Muscle of back (tissue), 11 donors: ENCODE measurements around the gene ZFR. TPM values are rescaled to one million over a fixed set of nuclear protein-coding genes. Genes with fewer than 3 reads are reported as not detected.
A peak's percentile ranks its signal among the peaks of the same experiment; 100 is the strongest.
"Not testable (repeated sequence)": the region's sequence is repeated elsewhere in the genome, so short reads cannot be mapped to it uniquely, and the experiment has no call there.

ENCODE experiments used
- DNase-seq, 3 donors: peaks; one replicate each; pipeline versions ENCODE4 v3.0.0 to v3.0.0-alpha.2; 2013
- polyA plus RNA-seq, 10 donors: library from polyadenylated mRNA; unstranded; fragments of 120-200 nt; gene quantifications; one replicate each; pipeline ENCODE4 v1.2.1, GENCODE V29; 2013; ENCODE audit not compliant: insufficient read length in 10 of 10

ZFR gene
- polyA plus RNA-seq, 10 donors, result 66.2 to 95.1 (median 80.9) TPM

- DNase-seq, result peak; percentile 56 to 73 (median 70)
Measured at GRCh38 chr5:32419791-32420190, 24.7 kb downstream of the ZFR start.

GRCh38 chr5:32413466-32414263 is 30.9 kb downstream of the ZFR start:
- DNase-seq, result no peak

- DNase-seq, result no peak
Measured at GRCh38 chr5:32410630-32411029, 33.9 kb downstream of the ZFR start.

- DNase-seq, result no peak
Measured at GRCh38 chr5:32406650-32407049, 37.9 kb downstream of the ZFR start.

GRCh38 chr5:32405507-32405906 is 39.0 kb downstream of the ZFR start:
- DNase-seq, result no peak

- DNase-seq, result no peak
Measured at GRCh38 chr5:32403760-32404159, 40.8 kb downstream of the ZFR start.

GRCh38 chr5:32400401-32400800 is 44.1 kb downstream of the ZFR start:
- no peak for DNase-seq

- DNase-seq, result not testable (repeated sequence)
Measured at GRCh38 chr5:32398754-32399153, 45.8 kb downstream of the ZFR start.

GRCh38 chr5:32394981-32395380 is 49.6 kb downstream of the ZFR start:
- no peak for DNase-seq

- DNase-seq, result no peak
Measured at GRCh38 chr5:32392039-32392438, 52.5 kb downstream of the ZFR start.

- DNase-seq, result peak in 1 of 3 donors; percentile 30
Measured at GRCh38 chr5:32390819-32391591, 53.5 kb downstream of the ZFR start.

- DNase-seq, result no peak
Measured at GRCh38 chr5:32388432-32389129, 56.0 kb downstream of the ZFR start.

GRCh38 chr5:32387841-32388240 is 56.7 kb downstream of the ZFR start:
- no peak for DNase-seq

- peak; percentile 16 to 67 (median 32) for DNase-seq
Measured at GRCh38 chr5:32387211-32387610, 57.3 kb downstream of the ZFR start.

- no peak for DNase-seq
Measured at GRCh38 chr5:32384621-32385020, 59.9 kb downstream of the ZFR start.

GRCh38 chr5:32383586-32383985 is 61.0 kb downstream of the ZFR start:
- no peak for DNase-seq

- DNase-seq, result no peak
Measured at GRCh38 chr5:32383065-32383464, 61.5 kb downstream of the ZFR start.

- DNase-seq, result no peak
Measured at GRCh38 chr5:32379421-32379820, 65.1 kb downstream of the ZFR start.

- DNase-seq, result no peak
Measured at GRCh38 chr5:32378966-32379365, 65.6 kb downstream of the ZFR start.

GRCh38 chr5:32369542-32370155 is 74.9 kb downstream of the ZFR start:
- DNase-seq, result no peak

- no peak for DNase-seq
Measured at GRCh38 chr5:32369032-32369431, 75.5 kb downstream of the ZFR start.

- not testable (repeated sequence) for DNase-seq
Measured at GRCh38 chr5:32367271-32367670, 77.3 kb downstream of the ZFR start.
